VCaP (cell line): ENCODE data around the gene ANO6.

ENCODE experiments used
- H3K27ac ChIP-seq: fragments of 450-650 bp; 2 replicates; pipeline ENCODE4 v1.5.1; 2017
- CTCF ChIP-seq: fragments of 450-650 bp; conservative IDR thresholded peaks from 2 replicates; pipeline ENCODE4 v1.5.1; 2017; ENCODE audit warnings: mild to moderate bottlenecking, moderate library complexity

Gene ANO6

GRCh38 chr12:45331552-45331951 is 115.7 kb downstream of the ANO6 start:
- no peak for TF ChIP-seq CTCF
- H3K27ac ChIP-seq = no peak overlapping the region

- TF ChIP-seq CTCF = no peak
- no peak overlapping the region for H3K27ac ChIP-seq
Observed at GRCh38 chr12:45334396-45334795, 118.5 kb downstream of the ANO6 start.

GRCh38 chr12:45336331-45336730 is 120.4 kb downstream of the ANO6 start:
- no peak for TF ChIP-seq CTCF
- no peak overlapping the region for H3K27ac ChIP-seq

GRCh38 chr12:45336762-45337596 is 121.1 kb downstream of the ANO6 start:
- H3K27ac ChIP-seq = no peak overlapping the region

GRCh38 chr12:45337835-45338234 is 121.9 kb downstream of the ANO6 start:
- H3K27ac ChIP-seq = no peak overlapping the region
- TF ChIP-seq CTCF = no peak

More at GRCh38 chr12:45336762-45337596, 121.1 kb downstream of the ANO6 start:
- no peak for TF ChIP-seq CTCF

- H3K27ac ChIP-seq = no peak overlapping the region
- no peak for TF ChIP-seq CTCF
Observed at GRCh38 chr12:45338272-45338671, 122.4 kb downstream of the ANO6 start.

- TF ChIP-seq CTCF = no peak
- no peak overlapping the region for H3K27ac ChIP-seq
Observed at GRCh38 chr12:45339035-45339434, 123.1 kb downstream of the ANO6 start.
